Ascending aorta (tissue), 2 donors: ENCODE measurements around the gene KLRG1. TPM values are rescaled to one million over a fixed set of nuclear protein-coding genes. Genes with fewer than 3 reads are reported as not detected.

ENCODE experiments used
- DNase-seq, 2 donors: peaks; one replicate each; pipeline ENCODE4 v3.0.0-alpha.2; 2019; ENCODE audit warnings: low spot score in 2 of 2
- H3K27ac ChIP-seq, 2 donors: fragments of 200-600 bp; sonication (generic); one replicate each; pipeline ENCODE4 v1.5.1; 2016 to 2017; ENCODE audit warnings: mild to moderate bottlenecking in 1 of 2
- H3K27me3 ChIP-seq: fragments of 200-600 bp; sonication (generic); one replicate; pipeline ENCODE4 v1.5.1; 2017
- H3K36me3 ChIP-seq, 2 donors: fragments of 200-600 bp; sonication (generic); one replicate each; pipeline ENCODE4 v1.5.1; 2016
- H3K4me1 ChIP-seq, 2 donors: fragments of 200-600 bp; sonication (generic); one replicate each; pipeline ENCODE4 v1.5.1; 2016 to 2017; ENCODE audit warnings: mild to moderate bottlenecking in 1 of 2
- H3K4me3 ChIP-seq, 2 donors: fragments of 200-600 bp; sonication (generic); one replicate each; pipeline ENCODE4 v1.5.1; 2016 to 2017; ENCODE audit warnings: mild to moderate bottlenecking in 1 of 2
- H3K9me3 ChIP-seq, 2 donors: fragments of 200-600 bp; sonication (generic); one replicate each; pipeline ENCODE4 v1.5.1; 2016
- CTCF ChIP-seq, 3 experiments: fragments of 200-600 bp in 2 of 3; fragments of 450-650 bp in 1 of 3; sonication (generic) in 2 of 3; IDR thresholded peaks; one replicate each; pipeline ENCODE4 v1.5.1; 2016 to 2019; ENCODE audit warnings: antibody characterized with exemption in 3 of 3, mild to moderate bottlenecking in 1 of 3, moderate library complexity in 1 of 3
- intact Hi-C: fragments of 100-400 bp; cut with DNase I; formaldehyde crosslinking; loops from one replicate; pipeline ENCODE4 v1.15.1; 2023
- total RNA-seq: library from RNA; depleted of rRNA; stranded (reverse); fragments of >200 nt; gene quantifications from one replicate; pipeline ENCODE4 v1.1.0, GENCODE V29; 2016

Gene KLRG1
- total RNA-seq, 1 donor from 2014 or later: 0.53 TPM

- intact Hi-C loops: no loop called here
- H3K27me3 ChIP-seq: no peaks in the 10 kb centered on the region
- DNase-seq: no peak
Measured at GRCh38 chr12:9050521-9051157, 61.3 kb downstream of the KLRG1 start.

GRCh38 chr12:9051158-9051550 is 61.8 kb downstream of the KLRG1 start:
- DNase-seq: no peak
- Histone ChIP-seq H3K4me3 (no peak overlapping the region), H3K9me3 (no peaks in the 10 kb centered on the region), H3K36me3 (no peaks in the 10 kb centered on the region), H3K4me1 (no peaks in the 10 kb centered on the region), H3K27me3 (no peaks in the 10 kb centered on the region), H3K27ac (no peak overlapping the region)
- intact Hi-C loops: no loop called here
- no peak for TF ChIP-seq CTCF (IDR thresholded peaks at IDR 0.05)

More at GRCh38 chr12:9050521-9051157, 61.3 kb downstream of the KLRG1 start:
- Histone ChIP-seq H3K27ac (no peak overlapping the region), H3K4me3 (no peak overlapping the region), H3K4me1 (no peaks in the 10 kb centered on the region), H3K9me3 (no peaks in the 10 kb centered on the region), H3K36me3 (no peaks in the 10 kb centered on the region)
- no peak for TF ChIP-seq CTCF (IDR thresholded peaks at IDR 0.05)

- intact Hi-C loops: no loop called here
- no peaks in the 10 kb centered on the region for H3K27me3 ChIP-seq
- H3K4me1 ChIP-seq: no peaks in the 10 kb centered on the region
- TF ChIP-seq CTCF (IDR thresholded peaks at IDR 0.05): no peak
- no peaks in the 10 kb centered on the region for H3K9me3 ChIP-seq
- no peak overlapping the region for H3K4me3 ChIP-seq
- no peak overlapping the region for H3K27ac ChIP-seq
- no peaks in the 10 kb centered on the region for H3K36me3 ChIP-seq
- DNase-seq: no peak
Measured at GRCh38 chr12:9052610-9053009, 63.3 kb downstream of the KLRG1 start.

Other genes starting within 250 kb of the KLRG1 start
- gene A2ML1, start 166.9 kb upstream of the KLRG1 start, total RNA-seq: not detected
- gene PHC1, start 75.0 kb upstream of the KLRG1 start, total RNA-seq: 31.0 TPM
- gene M6PR, start 39.9 kb upstream of the KLRG1 start, total RNA-seq: 72.2 TPM
- gene A2M, start 126.4 kb downstream of the KLRG1 start, total RNA-seq: 846 TPM
- not detected for gene PZP, start 218.8 kb downstream of the KLRG1 start, total RNA-seq